Measurements from ENCODE around the gene C3orf70.

Gene C3orf70

GRCh38 chr3:185172086-185173049, 19.5 kb upstream of the C3orf70 start:
- no peak for DNase-seq (ENCODE audit: low read depth)
- TF ChIP-seq MYC (IDR thresholded peaks at IDR 0.05; ENCODE audit: low read depth, low read length) (no peak), POLR2A (IDR thresholded peaks at IDR 0.05; ENCODE audit: extremely low read depth, insufficient read length) (no peak), MAX (IDR thresholded peaks at IDR 0.05; ENCODE audit: low read depth, low read length) (no peak), CTCF (IDR thresholded peaks at IDR 0.05; ENCODE audit: low read depth, low read length) (no peak)
- H3K4me3 ChIP-seq (ENCODE audit: low read depth, low read length): no peak overlapping the region

- no peak for TF ChIP-seq MYC (IDR thresholded peaks at IDR 0.05; ENCODE audit: low read depth, low read length)
- no peak for TF ChIP-seq POLR2A (IDR thresholded peaks at IDR 0.05; ENCODE audit: extremely low read depth, insufficient read length)
- no peak for TF ChIP-seq CTCF (IDR thresholded peaks at IDR 0.05; ENCODE audit: low read depth, low read length)
- no peak for TF ChIP-seq MAX (IDR thresholded peaks at IDR 0.05; ENCODE audit: low read depth, low read length)
- no peak for DNase-seq (ENCODE audit: low read depth)
Measured at GRCh38 chr3:185164428-185165217, 11.8 kb upstream of the C3orf70 start.

GRCh38 chr3:185162634-185163033, 9.8 kb upstream of the C3orf70 start:
- DNase-seq (ENCODE audit: low read depth): no peak
- H3K4me3 ChIP-seq (ENCODE audit: low read depth, low read length): no peak overlapping the region
- TF ChIP-seq POLR2A (IDR thresholded peaks at IDR 0.05; ENCODE audit: extremely low read depth, insufficient read length) (no peak), MYC (IDR thresholded peaks at IDR 0.05; ENCODE audit: low read depth, low read length) (no peak), MAX (IDR thresholded peaks at IDR 0.05; ENCODE audit: low read depth, low read length) (no peak), CTCF (IDR thresholded peaks at IDR 0.05; ENCODE audit: low read depth, low read length) (no peak)

More at GRCh38 chr3:185164428-185165217, 11.8 kb upstream of the C3orf70 start:
- H3K4me3 ChIP-seq (ENCODE audit: low read depth, low read length): no peak overlapping the region

- no peak overlapping the region for H3K4me3 ChIP-seq (ENCODE audit: low read depth, low read length)
- TF ChIP-seq POLR2A (IDR thresholded peaks at IDR 0.05; ENCODE audit: extremely low read depth, insufficient read length) (no peak), MYC (IDR thresholded peaks at IDR 0.05; ENCODE audit: low read depth, low read length) (no peak), MAX (IDR thresholded peaks at IDR 0.05; ENCODE audit: low read depth, low read length) (no peak)
- DNase-seq (ENCODE audit: low read depth): no peak
Measured at GRCh38 chr3:185161761-185162160, 8.9 kb upstream of the C3orf70 start.

GRCh38 chr3:185157347-185157746, 4.5 kb upstream of the C3orf70 start:
- no peak overlapping the region for H3K4me3 ChIP-seq (ENCODE audit: low read depth, low read length)
- DNase-seq (ENCODE audit: low read depth): no peak
- TF ChIP-seq POLR2A (IDR thresholded peaks at IDR 0.05; ENCODE audit: extremely low read depth, insufficient read length): no peak
- TF ChIP-seq MYC (IDR thresholded peaks at IDR 0.05; ENCODE audit: low read depth, low read length): no peak
- TF ChIP-seq CTCF (IDR thresholded peaks at IDR 0.05; ENCODE audit: low read depth, low read length): no peak
- TF ChIP-seq MAX (IDR thresholded peaks at IDR 0.05; ENCODE audit: low read depth, low read length): no peak

All from NB4 (cell line).